H1 (cell line): Measurements from ENCODE around the gene KIF11. TPM values are rescaled to one million over a fixed set of nuclear protein-coding genes. Genes with fewer than 3 reads are reported as not detected.

Experiments used
- CTCF ChIA-PET: fragments of 300-600 bp; sonication (Branson Sonifier 250); formaldehyde crosslinking; loops from one replicate; lab custom pipeline; 2021; ENCODE audit not compliant: partially characterized antibody; lab: Charles Lee
- POLR2A ChIA-PET: fragments of 300-600 bp; sonication (Branson Sonifier 250); formaldehyde crosslinking; loops from one replicate; lab custom pipeline; 2021; ENCODE audit warnings: inconsistent platforms; ENCODE audit not compliant: partially characterized antibody; lab: Charles Lee
- DNase-seq, 2 experiments: peaks; one replicate each; pipeline versions ENCODE4 v3.0.0 to v3.0.0-alpha.2; 2010 to 2022; ENCODE audit warnings: low spot score in 2 of 2, low read depth in 1 of 2, mixed read lengths in 1 of 2
- FAIRE-seq: peaks from 2 replicates; lab custom pipeline; 2011; peaks lifted over from hg19 to GRCh38; lab: Jason Lieb, UNC
- H2AFZ ChIP-seq: 2 replicates; pipeline ENCODE4 v1.8.1; 2012; ENCODE audit warnings: low read length, inconsistent platforms
- H2AK5ac ChIP-seq: 2 replicates; pipeline ENCODE4 v1.6.1; 2013; ENCODE audit warnings: low read depth, low read length
- H2BK120ac ChIP-seq: replicated peaks from 2 replicates; pipeline ENCODE3; 2013; ENCODE audit warnings: low read depth, low read length, inconsistent platforms
- H2BK12ac ChIP-seq: 2 replicates; pipeline ENCODE4 v1.6.1; 2013; ENCODE audit warnings: low read depth, low read length
- H2BK15ac ChIP-seq: 2 replicates; pipeline ENCODE4 v1.6.1; 2013; ENCODE audit warnings: low read length
- H2BK20ac ChIP-seq: 2 replicates; pipeline ENCODE4 v1.6.1; 2013; ENCODE audit warnings: low read length
- H2BK5ac ChIP-seq: 2 replicates; pipeline ENCODE4 v1.6.1; 2013; ENCODE audit warnings: low read depth, low read length
- H3K14ac ChIP-seq: 2 replicates; pipeline ENCODE4 v1.6.1; 2013; ENCODE audit warnings: inconsistent platforms; ENCODE audit not compliant: insufficient read length
- H3K18ac ChIP-seq: 2 replicates; pipeline ENCODE4 v1.6.1; 2013; ENCODE audit warnings: low read length; ENCODE audit errors: extremely low read depth
- H3K23ac ChIP-seq: 2 replicates; pipeline ENCODE4 v1.6.1; 2013; ENCODE audit warnings: inconsistent platforms; ENCODE audit not compliant: insufficient read length
- H3K23me2 ChIP-seq: 2 replicates; pipeline ENCODE4 v1.6.1; 2013; ENCODE audit warnings: low read depth, low read length
- H3K27ac ChIP-seq: 2 replicates; pipeline ENCODE4 v1.6.1; 2011; ENCODE audit warnings: low read depth, low read length, inconsistent platforms
- H3K27me3 ChIP-seq, 4 experiments: replicated peaks in 1 of 4; 1 replicate in 1 of 4; 2 replicates in 3 of 4; pipeline versions ENCODE4 v1.6.1 to v1.8.1; 2011 to 2013; ENCODE audit warnings: low read length in 3 of 4, mild to moderate bottlenecking in 3 of 4, inconsistent platforms in 2 of 4, mixed read lengths in 2 of 4, moderate library complexity in 1 of 4; ENCODE audit not compliant: control insufficient read depth in 3 of 4, insufficient read depth in 3 of 4; ENCODE audit errors: extremely low read depth in 1 of 4
- H3K36me3 ChIP-seq, 4 experiments: 2 replicates each; pipeline versions ENCODE4 v1.6.1 to v1.8.1; 2011 to 2013; ENCODE audit warnings: mild to moderate bottlenecking in 4 of 4, low read length in 3 of 4, moderate library complexity in 2 of 4, control low read depth in 1 of 4, inconsistent platforms in 1 of 4; ENCODE audit not compliant: insufficient read depth in 4 of 4, control insufficient read depth in 2 of 4
- H3K4ac ChIP-seq: replicated peaks from 2 replicates; pipeline ENCODE3; 2013; ENCODE audit warnings: low read length, low read depth, mixed read lengths, inconsistent platforms; ENCODE audit not compliant: insufficient read length
- H3K4me1 ChIP-seq, 4 experiments: replicated peaks in 1 of 4; 1 replicate in 1 of 4; 2 replicates in 3 of 4; pipeline versions ENCODE4 v1.6.1 to v1.8.1; 2011 to 2013; ENCODE audit warnings: low read length in 3 of 4, inconsistent platforms in 2 of 4, mixed read lengths in 1 of 4; ENCODE audit not compliant: insufficient read depth in 4 of 4, control insufficient read depth in 3 of 4
- H3K4me2 ChIP-seq, 2 experiments: 2 replicates each; pipeline versions ENCODE4 v1.6.1 to v1.8.1; 2011 to 2013; ENCODE audit warnings: low read depth in 2 of 2, low read length in 2 of 2, control low read depth in 1 of 2, inconsistent platforms in 1 of 2, mild to moderate bottlenecking in 1 of 2; ENCODE audit not compliant: insufficient read depth in 1 of 2
- H3K4me3 ChIP-seq, 4 experiments: fragments of 200-600, 300-600 bp in 1 of 4; sonication (generic), shearing (Covaris generic), sonication (Bioruptor Twin) in 1 of 4; 2 replicates each; pipeline versions ENCODE4 v1.5.1 to v1.8.1; 2011 to 2016; ENCODE audit warnings: low read length in 4 of 4, low read depth in 3 of 4, control low read depth in 2 of 4, inconsistent platforms in 2 of 4, mild to moderate bottlenecking in 2 of 4, mixed read lengths in 1 of 4, moderate library complexity in 1 of 4; ENCODE audit not compliant: insufficient read depth in 2 of 4; ENCODE audit errors: extremely low read depth in 1 of 4
- H3K56ac ChIP-seq: replicated peaks from 2 replicates; pipeline ENCODE3; 2013; ENCODE audit warnings: low read depth, mild to moderate bottlenecking, mixed read lengths, low read length, inconsistent platforms; ENCODE audit not compliant: insufficient read length
- H3K79me1 ChIP-seq: 2 replicates; pipeline ENCODE4 v1.6.1; 2013; ENCODE audit warnings: low read depth, low read length, control low read depth
- H3K79me2 ChIP-seq, 2 experiments: 2 replicates each; pipeline versions ENCODE4 v1.6.1 to v1.8.1; 2012 to 2013; ENCODE audit warnings: low read length in 2 of 2, mild to moderate bottlenecking in 2 of 2, inconsistent platforms in 1 of 2; ENCODE audit not compliant: insufficient read depth in 2 of 2, control insufficient read depth in 1 of 2
- H3K9ac ChIP-seq, 4 experiments: replicated peaks in 1 of 4; 1 replicate in 1 of 4; 2 replicates in 3 of 4; pipeline versions ENCODE4 v1.6.1 to v1.8.1; 2011 to 2013; ENCODE audit warnings: low read depth in 3 of 4, low read length in 3 of 4, control low read depth in 2 of 4, mild to moderate bottlenecking in 2 of 4, moderate library complexity in 2 of 4, inconsistent platforms in 1 of 4; ENCODE audit errors: extremely low read depth in 1 of 4
- H3K9me3 ChIP-seq, 2 experiments: 2 replicates each; pipeline versions ENCODE4 v1.6.1 to v1.8.1; 2012 to 2013; ENCODE audit warnings: mild to moderate bottlenecking in 2 of 2, moderate library complexity in 2 of 2, control low read depth in 1 of 2, inconsistent platforms in 1 of 2, low read depth in 1 of 2, low read length in 1 of 2, mixed read lengths in 1 of 2; ENCODE audit not compliant: insufficient read depth in 2 of 2
- H4K20me1 ChIP-seq, 2 experiments: replicated peaks in 1 of 2; 2 replicates each; pipeline versions ENCODE3 to v1.8.1; 2011 to 2013; ENCODE audit warnings: inconsistent platforms in 2 of 2, low read length in 2 of 2, mild to moderate bottlenecking in 1 of 2; ENCODE audit not compliant: insufficient read depth in 2 of 2, control insufficient read depth in 1 of 2
- H4K5ac ChIP-seq: 2 replicates; pipeline ENCODE4 v1.6.1; 2013; ENCODE audit warnings: low read length, low read depth, mixed read lengths, inconsistent platforms; ENCODE audit not compliant: insufficient read length
- H4K8ac ChIP-seq: 2 replicates; pipeline ENCODE4 v1.8.0; 2013; ENCODE audit warnings: mild to moderate bottlenecking, moderate library complexity, low read length, inconsistent platforms; ENCODE audit not compliant: insufficient read depth; ENCODE audit errors: extremely low read depth
- H4K91ac ChIP-seq: replicated peaks from 2 replicates; pipeline ENCODE3; 2013; ENCODE audit warnings: low read length, mixed read lengths, inconsistent platforms; ENCODE audit not compliant: insufficient read length
- ZNF274 ChIP-seq: IDR thresholded peaks from 2 replicates; pipeline ENCODE4 v1.7.0; 2012; ENCODE audit warnings: low read length, borderline replicate concordance; ENCODE audit errors: extremely low read depth
- polyA plus RNA-seq, 7 experiments: library from polyadenylated mRNA; depleted of rRNA in 3 of 7; stranded (reverse) in 5 of 7; unstranded in 2 of 7; fragments of >200 nt in 5 of 7; fragments of 200-250 nt in 2 of 7; gene quantifications; 1 replicate in 5 of 7; 2 replicates in 1 of 7; 4 replicates in 1 of 7; pipeline versions ENCODE4 v1.2.1 to v1.2.3, GENCODE V29; 2011 to 2013; ENCODE audit warnings: missing spikeins in 2 of 7, mixed read lengths in 2 of 7
- total RNA-seq: library from RNA; stranded (reverse); fragmentation: NEBNext Ultra II Directional; extraction: Animal tissue kit (Norgen Biotek cat#: 25700); gene quantifications from 2 replicates; pipeline ENCODE4 v1.2.1, GENCODE V29; 2021

KIF11 gene
- total and polyA plus RNA-seq, 2 of the 8 experiments (the other 6 are each of a cell fraction or from before 2014, with no cell fraction given): 11.1 to 59.2 TPM

GRCh38 chr10:92677708-92678107 lies 84.8 kb downstream of the KIF11 start:
- POLR2A ChIA-PET: no interaction called here

More at GRCh38 chr10:92677708-92678107, 84.8 kb downstream of the KIF11 start:
- no peak overlapping the region for H3K4me3 ChIP-seq
- H3K56ac ChIP-seq: no peak overlapping the region
- no peak overlapping the region for H2BK15ac ChIP-seq
- H2BK20ac ChIP-seq: no peak overlapping the region
- H3K9me3 ChIP-seq: peaks cover 0 to 5% of the 10 kb centered on the region in 2 experiments; a peak in 2 of 4 replicates
- DNase-seq: no peak
- H2AK5ac ChIP-seq: no peak overlapping the region
- no peaks in the 10 kb centered on the region for H3K23me2 ChIP-seq
- no peak overlapping the region for H3K14ac ChIP-seq
- no peak overlapping the region for H3K4ac ChIP-seq
- no peak overlapping the region for H3K23ac ChIP-seq
- no peak overlapping the region for H3K27ac ChIP-seq
- H3K36me3 ChIP-seq: no peaks in the 10 kb centered on the region
- no peak for TF ChIP-seq ZNF274
- no peaks in the 10 kb centered on the region for H3K27me3 ChIP-seq
- H2BK5ac ChIP-seq: no peak overlapping the region
- CTCF ChIA-PET: no interaction called here
- H4K91ac ChIP-seq: no peak overlapping the region
- no peaks in the 10 kb centered on the region for H3K4me1 ChIP-seq
- no peak overlapping the region for H3K9ac ChIP-seq
- H2BK12ac ChIP-seq: no peak overlapping the region
- H3K79me1 ChIP-seq: no peaks in the 10 kb centered on the region
- no peak overlapping the region for H4K5ac ChIP-seq
- no peak overlapping the region for H3K4me2 ChIP-seq
- H2AFZ ChIP-seq: no peak overlapping the region
- H4K8ac ChIP-seq: no peak overlapping the region
- no peak for FAIRE-seq
- H2BK120ac ChIP-seq: no peak overlapping the region
- H4K20me1 ChIP-seq: no peaks in the 10 kb centered on the region
- no peaks in the 10 kb centered on the region for H3K79me2 ChIP-seq
- no peak overlapping the region for H3K18ac ChIP-seq
